Measurements from ENCODE around the gene FSTL5. TPM values are rescaled to one million over a fixed set of nuclear protein-coding genes. Genes with fewer than 3 reads are reported as not detected.

The FSTL5 gene
- total and polyA plus RNA-seq, 2 donors (not counting 3 experiments of a cell fraction or from before 2014, with no cell fraction given) = 1.3 to 1.9 TPM

DNA sequence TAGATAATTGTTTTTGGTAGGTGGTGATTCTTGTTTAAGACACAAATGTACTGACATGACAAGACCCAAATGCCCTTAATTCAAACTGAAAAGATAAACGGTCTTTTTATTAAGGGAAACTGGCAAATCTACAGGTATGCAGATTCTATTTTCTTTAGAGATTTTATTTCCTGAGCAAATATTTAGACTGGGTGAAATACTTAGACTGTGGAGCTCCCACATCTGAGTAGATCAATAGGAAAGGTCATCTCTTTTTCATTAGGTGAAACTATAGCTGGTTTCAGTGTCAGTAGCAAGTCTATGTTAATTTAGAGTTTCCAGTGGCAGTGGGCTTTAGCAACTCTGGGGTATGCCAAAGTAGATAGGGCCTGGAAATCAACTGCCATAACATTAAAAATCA lies 446.7 kb downstream of the FSTL5 start:
- peaks cover 16% of the 10 kb centered on the region for H3K4me1 ChIP-seq (ENCODE audit: control insufficient read depth, extremely low read depth, insufficient read depth, low read length)
- H3K9me3 ChIP-seq (replicated peaks; ENCODE audit: control insufficient read depth, insufficient read depth, low read length) = no peaks in the 10 kb centered on the region
- ChIA-PET POLR2A (no interaction called here), CTCF (no interaction called here)
- no peak overlapping the region for H3K27ac ChIP-seq (ENCODE audit: insufficient read depth, low read depth, low read length)
- dilution Hi-C loops (cut with MboI; ENCODE audit: extremely low pct_ligation_motif_present, low sequenced_read_pairs) (no loop called here), intact Hi-C loops (cut with micrococcal nuclease) (no loop called here)
- FAIRE-seq (no peak), DNase-seq (ENCODE audit: low read depth, low spot score) (no peak)
- H3K27me3 ChIP-seq (ENCODE audit: control insufficient read depth in 2 of 2, insufficient read depth in 2 of 2, low read length in 2 of 2) = no peaks in the 10 kb centered on the region
- peak overlapping the region; percentile 40 for H2AFZ ChIP-seq (ENCODE audit: low read depth, low read length)
- no peak for TF ChIP-seq JUN (IDR thresholded peaks at IDR 0.05; ENCODE audit: borderline replicate concordance, insufficient read depth, insufficient read length, low read depth)
- TF ChIP-seq POLR2AphosphoS5 (IDR thresholded peaks at IDR 0.05; ENCODE audit: insufficient read depth, low read depth, low read length) = no peak
- TF ChIP-seq GATA2 (IDR thresholded peaks at IDR 0.05; ENCODE audit: insufficient read depth, insufficient read length, low read depth, low read length) = no peak
- no peak for TF ChIP-seq FOS (IDR thresholded peaks at IDR 0.05; ENCODE audit: borderline replicate concordance, insufficient read depth, low read length)
- no peak for TF ChIP-seq POLR2A (IDR thresholded peaks at IDR 0.05; ENCODE audit: low read depth, low read length)
- TF ChIP-seq, protein P1, sequence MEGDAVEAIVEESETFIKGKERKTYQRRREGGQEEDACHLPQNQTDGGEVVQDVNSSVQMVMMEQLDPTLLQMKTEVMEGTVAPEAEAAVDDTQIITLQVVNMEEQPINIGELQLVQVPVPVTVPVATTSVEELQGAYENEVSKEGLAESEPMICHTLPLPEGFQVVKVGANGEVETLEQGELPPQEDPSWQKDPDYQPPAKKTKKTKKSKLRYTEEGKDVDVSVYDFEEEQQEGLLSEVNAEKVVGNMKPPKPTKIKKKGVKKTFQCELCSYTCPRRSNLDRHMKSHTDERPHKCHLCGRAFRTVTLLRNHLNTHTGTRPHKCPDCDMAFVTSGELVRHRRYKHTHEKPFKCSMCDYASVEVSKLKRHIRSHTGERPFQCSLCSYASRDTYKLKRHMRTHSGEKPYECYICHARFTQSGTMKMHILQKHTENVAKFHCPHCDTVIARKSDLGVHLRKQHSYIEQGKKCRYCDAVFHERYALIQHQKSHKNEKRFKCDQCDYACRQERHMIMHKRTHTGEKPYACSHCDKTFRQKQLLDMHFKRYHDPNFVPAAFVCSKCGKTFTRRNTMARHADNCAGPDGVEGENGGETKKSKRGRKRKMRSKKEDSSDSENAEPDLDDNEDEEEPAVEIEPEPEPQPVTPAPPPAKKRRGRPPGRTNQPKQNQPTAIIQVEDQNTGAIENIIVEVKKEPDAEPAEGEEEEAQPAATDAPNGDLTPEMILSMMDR (IDR thresholded peaks at IDR 0.05; ENCODE audit: extremely low read depth in 1 of 2, insufficient read depth in 1 of 2, low read depth in 1 of 2, low read length in 2 of 2) = no peak
- TF ChIP-seq, protein P2, sequence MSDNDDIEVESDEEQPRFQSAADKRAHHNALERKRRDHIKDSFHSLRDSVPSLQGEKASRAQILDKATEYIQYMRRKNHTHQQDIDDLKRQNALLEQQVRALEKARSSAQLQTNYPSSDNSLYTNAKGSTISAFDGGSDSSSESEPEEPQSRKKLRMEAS (IDR thresholded peaks at IDR 0.05; ENCODE audit: insufficient read depth, insufficient read length) = no peak
- no peak for TF ChIP-seq MYC (IDR thresholded peaks at IDR 0.05; ENCODE audit: low read depth, low read length)
- TF ChIP-seq EZH2 (IDR thresholded peaks at IDR 0.05; ENCODE audit: borderline replicate concordance, low read depth, low read length, severe bottlenecking) = no peak
- no peaks in the 10 kb centered on the region for H4K20me1 ChIP-seq (replicated peaks; ENCODE audit: control insufficient read depth, extremely low read depth, insufficient read depth, low read length)
- no peaks in the 10 kb centered on the region for H3K36me3 ChIP-seq (ENCODE audit: control insufficient read depth in 2 of 2, extremely low read depth in 1 of 2, insufficient read depth in 2 of 2, low read length in 2 of 2)
- H3K4me2 ChIP-seq (ENCODE audit: insufficient read depth, low read length) = no peak overlapping the region
- no peaks in the 10 kb centered on the region for H3K79me2 ChIP-seq (ENCODE audit: control insufficient read depth, insufficient read depth, low read length)
- H3K9ac ChIP-seq (replicated peaks; ENCODE audit: extremely low read depth, insufficient read depth, low read length) = no peak overlapping the region
- BruUV-seq (replicated peaks) = no TSS peak
- no peak overlapping the region for H3K4me3 ChIP-seq (replicated peaks in 1 of 3; ENCODE audit: insufficient read depth in 1 of 3, low read depth in 1 of 3, low read length in 3 of 3)
- no peaks in the 10 kb centered on the region for H3K9me1 ChIP-seq (replicated peaks; ENCODE audit: control insufficient read depth, extremely low read depth, insufficient read depth, low read length)

Measured in endothelial cell of umbilical vein (primary cell).